Astrocyte (in vitro differentiated cells and primary cell): ENCODE results near the gene CBX8. TPM values are rescaled to one million over a fixed set of nuclear protein-coding genes. Genes with fewer than 3 reads are reported as not detected.

Source experiments
- DNase-seq: peaks from one replicate; pipeline ENCODE4 v3.0.0-alpha.2; 2010; ENCODE audit warnings: low read depth
- FAIRE-seq: peaks from 2 replicates; lab custom pipeline; 2011; peaks lifted over from hg19 to GRCh38; lab: Jason Lieb, UNC
- H2AFZ ChIP-seq: 2 replicates; pipeline ENCODE4 v1.6.0; 2012; ENCODE audit warnings: low read depth, low read length, inconsistent platforms
- H3K27ac ChIP-seq: 2 replicates; pipeline ENCODE4 v1.5.1; 2011; ENCODE audit warnings: low read depth, low read length, inconsistent platforms
- H3K27me3 ChIP-seq: 2 replicates; pipeline ENCODE4 v1.6.0; 2011; ENCODE audit warnings: low read length, inconsistent platforms; ENCODE audit not compliant: insufficient read depth
- H3K36me3 ChIP-seq: 2 replicates; pipeline ENCODE4 v1.5.1; 2011; ENCODE audit warnings: low read length, inconsistent platforms; ENCODE audit not compliant: insufficient read depth
- H3K4me1 ChIP-seq: 2 replicates; pipeline ENCODE4 v1.5.1; 2011; ENCODE audit warnings: low read length, inconsistent platforms; ENCODE audit not compliant: insufficient read depth
- H3K4me2 ChIP-seq: 2 replicates; pipeline ENCODE4 v1.6.0; 2012; ENCODE audit warnings: low read length, inconsistent platforms
- H3K4me3 ChIP-seq: 2 replicates; pipeline ENCODE4 v1.5.1; 2011; ENCODE audit warnings: low read depth, mild to moderate bottlenecking, low read length, inconsistent platforms; ENCODE audit not compliant: insufficient read depth
- H3K79me2 ChIP-seq: 2 replicates; pipeline ENCODE4 v1.6.0; 2012; ENCODE audit warnings: mild to moderate bottlenecking, low read length, inconsistent platforms; ENCODE audit not compliant: insufficient read depth
- H3K9ac ChIP-seq: 2 replicates; pipeline ENCODE4 v1.6.0; 2012; ENCODE audit warnings: mild to moderate bottlenecking, low read length, inconsistent platforms
- H3K9me3 ChIP-seq: 2 replicates; pipeline ENCODE4 v1.5.1; 2012; ENCODE audit warnings: low read depth, mild to moderate bottlenecking, low read length, inconsistent platforms; ENCODE audit not compliant: insufficient read depth
- H4K20me1 ChIP-seq: 2 replicates; pipeline ENCODE4 v1.6.0; 2012; ENCODE audit warnings: low read length, inconsistent platforms; ENCODE audit not compliant: insufficient read depth
- H3K27ac Mint-ChIP-seq: one replicate; pipeline ENCODE4 v1.8.0; 2021; ENCODE audit warnings: mild to moderate bottlenecking, mixed read lengths; ENCODE audit not compliant: unreplicated experiment
- H3K27me3 Mint-ChIP-seq: one replicate; pipeline ENCODE4 v1.8.0; 2021; ENCODE audit warnings: low read depth, mixed read lengths; ENCODE audit not compliant: unreplicated experiment
- H3K36me3 Mint-ChIP-seq: one replicate; pipeline ENCODE4 v1.8.0; 2021; ENCODE audit warnings: low read depth, mixed read lengths; ENCODE audit not compliant: unreplicated experiment
- H3K4me1 Mint-ChIP-seq: one replicate; pipeline ENCODE4 v1.8.0; 2021; ENCODE audit warnings: low read depth, mixed read lengths; ENCODE audit not compliant: unreplicated experiment
- H3K4me3 Mint-ChIP-seq: one replicate; pipeline ENCODE4 v1.8.0; 2021; ENCODE audit warnings: mild to moderate bottlenecking, moderate library complexity, mixed read lengths; ENCODE audit not compliant: unreplicated experiment
- H3K9me3 Mint-ChIP-seq: one replicate; pipeline ENCODE4 v1.8.0; 2021; ENCODE audit warnings: mild to moderate bottlenecking, mixed read lengths; ENCODE audit not compliant: unreplicated experiment
- EZH2 ChIP-seq: IDR thresholded peaks from 2 replicates; pipeline ENCODE4 v1.6.1; 2012; ENCODE audit warnings: mild to moderate bottlenecking, low read length, inconsistent platforms; ENCODE audit not compliant: insufficient read depth
- total RNA-seq: library from RNA; stranded (reverse); gene quantifications from 2 replicates; pipeline ENCODE4 v1.2.1, GENCODE V29; 2021
- TF ChIP-seq, protein P1 (sequence below): IDR thresholded peaks from 2 replicates; pipeline ENCODE4 v1.5.1; 2011; ENCODE audit warnings: low read depth, mild to moderate bottlenecking, inconsistent platforms, low read length, moderate library complexity; ENCODE audit not compliant: insufficient read depth

The CBX8 gene
- total RNA-seq, 1 donor from 2014 or later: 3.4 TPM

DNA sequence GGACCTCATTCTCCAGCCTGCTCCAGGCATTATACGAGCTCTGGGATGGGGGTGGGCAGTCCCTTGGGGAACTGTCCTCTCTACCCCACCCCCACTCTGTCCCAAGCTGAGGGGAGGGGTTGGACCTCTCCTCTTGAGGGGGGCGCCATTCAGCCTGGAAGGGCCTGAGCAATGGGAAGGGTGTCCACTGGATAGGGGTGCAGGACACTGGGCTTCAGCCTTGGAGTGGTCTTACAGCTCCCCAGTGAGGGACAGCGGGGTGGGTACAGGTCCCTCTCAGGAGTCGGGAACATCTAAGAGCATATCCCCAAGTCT is 9.5 kb upstream of the CBX8 start:
- H3K9ac ChIP-seq: no peak overlapping the region
- H3K4me1 ChIP-seq: peaks cover 10% of the 10 kb centered on the region
- H3K27ac ChIP-seq: no peak overlapping the region
- H4K20me1 ChIP-seq: peaks cover 5% of the 10 kb centered on the region
- no peak overlapping the region for H3K27ac Mint-ChIP-seq
- TF ChIP-seq, protein P1, sequence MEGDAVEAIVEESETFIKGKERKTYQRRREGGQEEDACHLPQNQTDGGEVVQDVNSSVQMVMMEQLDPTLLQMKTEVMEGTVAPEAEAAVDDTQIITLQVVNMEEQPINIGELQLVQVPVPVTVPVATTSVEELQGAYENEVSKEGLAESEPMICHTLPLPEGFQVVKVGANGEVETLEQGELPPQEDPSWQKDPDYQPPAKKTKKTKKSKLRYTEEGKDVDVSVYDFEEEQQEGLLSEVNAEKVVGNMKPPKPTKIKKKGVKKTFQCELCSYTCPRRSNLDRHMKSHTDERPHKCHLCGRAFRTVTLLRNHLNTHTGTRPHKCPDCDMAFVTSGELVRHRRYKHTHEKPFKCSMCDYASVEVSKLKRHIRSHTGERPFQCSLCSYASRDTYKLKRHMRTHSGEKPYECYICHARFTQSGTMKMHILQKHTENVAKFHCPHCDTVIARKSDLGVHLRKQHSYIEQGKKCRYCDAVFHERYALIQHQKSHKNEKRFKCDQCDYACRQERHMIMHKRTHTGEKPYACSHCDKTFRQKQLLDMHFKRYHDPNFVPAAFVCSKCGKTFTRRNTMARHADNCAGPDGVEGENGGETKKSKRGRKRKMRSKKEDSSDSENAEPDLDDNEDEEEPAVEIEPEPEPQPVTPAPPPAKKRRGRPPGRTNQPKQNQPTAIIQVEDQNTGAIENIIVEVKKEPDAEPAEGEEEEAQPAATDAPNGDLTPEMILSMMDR: no peak
- peak; percentile 9 for TF ChIP-seq EZH2
- H3K9me3 ChIP-seq: peaks cover 14% of the 10 kb centered on the region
- H3K4me3 ChIP-seq: no peak overlapping the region
- H3K27me3 ChIP-seq: peaks cover 87% of the 10 kb centered on the region
- H3K27me3 Mint-ChIP-seq: peaks cover 70% of the 10 kb centered on the region
- no peak overlapping the region for H3K4me3 Mint-ChIP-seq
- H3K4me1 Mint-ChIP-seq: no peaks in the 10 kb centered on the region
- FAIRE-seq (no peak), DNase-seq (no peak)
- no peaks in the 10 kb centered on the region for H3K36me3 Mint-ChIP-seq
- H3K4me2 ChIP-seq: no peak overlapping the region
- H3K79me2 ChIP-seq: no peaks in the 10 kb centered on the region
- no peak overlapping the region for H2AFZ ChIP-seq
- peaks cover 25% of the 10 kb centered on the region for H3K9me3 Mint-ChIP-seq
- H3K36me3 ChIP-seq: no peaks in the 10 kb centered on the region

DNA sequence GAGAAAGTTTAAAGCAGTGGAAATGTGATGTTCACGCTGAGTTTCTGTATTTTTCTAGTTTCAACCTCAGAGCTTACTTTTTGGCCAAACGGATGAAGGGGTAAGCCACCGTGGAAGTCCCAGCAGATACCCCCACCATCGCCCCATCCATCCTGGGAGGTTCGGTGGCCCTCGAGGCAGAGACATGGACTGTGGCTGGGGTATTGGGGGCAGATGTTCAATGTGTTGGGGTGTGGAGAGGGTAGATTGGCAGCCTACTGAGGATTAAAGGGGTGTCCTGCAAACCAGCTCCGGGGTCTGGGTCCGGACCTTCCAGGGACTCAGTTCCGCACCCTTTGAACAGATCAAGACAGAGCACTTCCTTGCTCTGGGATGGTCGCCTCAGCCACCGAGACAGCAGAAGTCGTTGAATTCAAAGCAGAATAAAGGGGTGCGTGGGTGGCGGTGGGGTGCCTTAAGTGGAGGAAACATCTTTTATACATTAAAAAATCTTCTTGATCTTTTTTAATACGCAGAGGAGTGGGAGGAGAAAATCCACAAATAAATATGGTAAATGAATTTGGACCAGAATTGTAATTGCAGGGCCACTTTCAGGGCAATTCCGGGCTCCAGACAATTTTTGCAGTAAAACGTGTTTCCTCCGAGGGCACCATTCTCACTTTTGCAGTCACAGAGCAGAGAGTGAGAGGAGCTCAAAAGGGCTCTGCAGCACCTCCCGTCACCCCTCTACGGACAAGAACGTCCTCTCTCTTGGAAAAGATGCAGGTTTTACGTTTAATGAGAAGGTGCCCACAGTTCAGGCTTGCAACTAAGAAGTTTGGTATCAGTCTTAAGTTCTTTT is 8.2 kb upstream of the CBX8 start:
- Histone ChIP-seq H3K27me3 (peaks cover 91% of the 10 kb centered on the region), H3K9ac (no peak overlapping the region), H3K36me3 (no peaks in the 10 kb centered on the region), H3K4me3 (no peak overlapping the region), H3K27ac (no peak overlapping the region), H3K79me2 (no peaks in the 10 kb centered on the region), H3K9me3 (peaks cover 14% of the 10 kb centered on the region), H3K4me2 (no peak overlapping the region), H3K4me1 (peaks cover 15% of the 10 kb centered on the region), H2AFZ (no peak overlapping the region), H4K20me1 (peaks cover 5% of the 10 kb centered on the region)
- H3K36me3 Mint-ChIP-seq: no peaks in the 10 kb centered on the region
- FAIRE-seq (no peak), DNase-seq (no peak)
- H3K4me1 Mint-ChIP-seq: no peaks in the 10 kb centered on the region
- H3K27me3 Mint-ChIP-seq: peaks cover 73% of the 10 kb centered on the region
- no peak for TF ChIP-seq EZH2
- TF ChIP-seq, protein P1: no peak
- peaks cover 26% of the 10 kb centered on the region for H3K9me3 Mint-ChIP-seq
- H3K4me3 Mint-ChIP-seq: no peak overlapping the region
- no peak overlapping the region for H3K27ac Mint-ChIP-seq
